ENCODE results near the gene PDE4D.
"Not testable (repeated sequence)": the region's sequence is repeated elsewhere in the genome, so short reads cannot be mapped to it uniquely, and the experiment has no call there.

The PDE4D gene

DNA sequence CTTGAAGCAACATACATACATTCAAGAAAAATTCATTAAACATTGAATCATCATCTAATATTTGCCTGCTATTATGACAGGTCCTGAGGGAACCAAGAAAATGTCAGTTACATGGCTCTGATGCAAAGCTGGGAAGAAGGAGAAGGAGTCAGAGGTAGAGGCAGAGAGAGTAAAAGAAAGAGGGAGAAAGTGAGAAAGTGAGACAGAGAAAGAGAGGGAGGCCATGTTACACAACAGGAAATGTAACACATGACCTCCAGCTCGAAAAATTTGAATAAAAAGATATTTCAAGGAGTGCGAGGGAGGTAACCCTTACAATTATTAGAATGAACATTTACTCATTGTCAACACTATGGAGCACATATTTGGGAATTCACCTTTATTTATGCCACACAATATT, 189.7 kb downstream of the PDE4D start:
- no peak for DNase-seq (ENCODE audit: low read depth in 2 of 2)

- DNase-seq (ENCODE audit: low read depth in 2 of 2), result no peak
These were observed 195.0 kb downstream of the PDE4D start for GRCh38 chr5:59698207-59699178.

DNA sequence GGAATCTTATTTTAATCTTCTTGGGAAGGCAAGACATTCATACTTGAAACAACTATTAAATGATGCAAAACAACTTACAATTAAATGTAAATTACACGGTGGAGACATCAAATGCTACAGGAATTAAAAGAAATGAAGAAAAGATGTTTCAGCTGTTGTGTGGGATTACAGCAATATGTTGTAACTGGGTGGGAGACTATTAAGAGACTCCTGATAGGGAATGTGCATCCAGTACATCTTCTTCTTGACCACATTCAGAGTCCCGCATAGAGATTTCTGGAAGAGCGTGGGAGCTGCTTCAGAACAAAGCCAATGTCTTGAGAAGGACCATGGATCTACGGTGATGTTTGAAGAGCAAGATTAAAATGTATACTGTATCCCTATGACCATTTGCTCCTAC, 199.1 kb downstream of the PDE4D start:
- no peak for DNase-seq (ENCODE audit: low read depth in 2 of 2)

- DNase-seq (ENCODE audit: low read depth in 2 of 2), result no peak
These were observed 199.8 kb downstream of the PDE4D start for GRCh38 chr5:59693492-59694309.

DNA sequence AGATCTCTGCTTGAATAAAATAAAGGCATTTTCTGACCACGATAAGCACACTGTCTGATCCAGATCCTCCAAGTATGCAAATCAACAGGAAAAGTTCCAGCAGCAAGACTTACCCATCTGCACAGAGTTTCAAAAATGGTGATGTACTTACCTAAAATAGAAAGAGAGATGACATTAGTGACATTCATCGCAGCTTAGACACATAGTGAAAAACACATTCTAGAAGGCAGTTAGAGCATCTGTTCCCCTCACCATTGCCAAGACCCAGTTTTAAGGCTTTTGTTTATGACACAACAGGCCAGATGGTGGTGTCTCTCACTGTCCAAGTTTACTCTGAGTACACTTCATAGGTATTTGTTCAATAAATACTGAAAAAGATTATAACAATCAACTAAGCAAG, 207.7 kb downstream of the PDE4D start:
- DNase-seq (ENCODE audit: low read depth in 2 of 2), result no peak

GRCh38 chr5:59685191-59685530, 208.4 kb downstream of the PDE4D start:
- DNase-seq (ENCODE audit: low read depth in 2 of 2), result no peak

GRCh38 chr5:59684388-59685190, 208.9 kb downstream of the PDE4D start:
- DNase-seq (ENCODE audit: low read depth in 2 of 2), result no peak

GRCh38 chr5:59683311-59683710, 210.2 kb downstream of the PDE4D start:
- DNase-seq (ENCODE audit: low read depth in 2 of 2), result no peak

GRCh38 chr5:59682542-59682941, 211.0 kb downstream of the PDE4D start:
- DNase-seq (ENCODE audit: low read depth in 2 of 2), result no peak

DNA sequence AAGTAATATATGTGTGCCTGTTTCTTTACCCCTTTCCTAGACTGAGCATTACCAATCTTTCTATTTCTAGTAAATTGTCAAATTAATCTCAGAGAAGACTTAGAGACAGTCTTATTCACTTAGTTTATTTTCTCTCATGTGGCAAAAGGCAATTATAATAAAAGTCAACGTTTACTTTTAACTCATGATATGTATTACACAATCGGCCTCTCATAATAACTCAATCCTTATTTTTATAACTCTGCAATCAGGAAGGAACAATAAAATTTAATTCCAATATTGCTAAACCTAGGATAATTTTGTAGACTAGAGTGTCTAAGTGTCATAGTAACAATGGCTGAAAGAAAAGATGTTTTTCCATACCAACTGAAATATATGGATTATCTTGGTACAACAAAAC, 214.6 kb downstream of the PDE4D start:
- DNase-seq (ENCODE audit: low read depth in 2 of 2), result no peak

- no peak for DNase-seq (ENCODE audit: low read depth in 2 of 2)
These were observed 218.8 kb downstream of the PDE4D start for GRCh38 chr5:59674763-59675162.

GRCh38 chr5:59673438-59674058, 220.0 kb downstream of the PDE4D start:
- DNase-seq (ENCODE audit: low read depth in 2 of 2), result no peak

DNA sequence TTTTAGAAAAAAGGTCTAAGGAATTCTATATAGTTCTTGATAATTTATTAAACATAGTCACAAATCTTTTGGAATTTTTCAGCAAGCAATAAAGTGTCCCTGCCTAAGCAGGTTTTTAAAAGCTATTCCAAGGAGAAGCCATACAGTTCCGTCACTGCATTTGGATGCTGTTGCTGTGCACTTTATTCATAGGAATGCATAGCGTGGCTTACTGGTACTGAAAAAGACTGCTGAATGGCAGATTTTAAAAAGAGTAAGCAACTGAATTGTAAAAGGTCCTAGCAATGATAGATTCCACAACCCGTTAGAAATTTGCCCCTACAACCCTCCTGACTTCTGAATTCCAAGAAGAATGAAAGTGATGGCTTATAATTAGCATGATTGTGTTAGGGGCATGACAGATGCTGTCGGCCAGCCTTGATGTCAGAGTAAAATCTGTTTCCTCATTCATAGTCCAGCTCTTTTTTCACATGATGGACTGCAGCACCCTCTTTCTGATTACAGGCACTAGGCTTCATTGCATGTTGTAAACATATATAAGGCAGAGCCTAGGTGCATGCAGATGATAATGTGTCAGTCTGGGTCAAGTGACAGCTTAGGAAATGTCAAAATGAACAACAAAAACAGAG, 227.0 kb downstream of the PDE4D start:
- no peak for DNase-seq (ENCODE audit: low read depth in 2 of 2)

- not testable (repeated sequence) for DNase-seq (ENCODE audit: low read depth in 2 of 2)
These were observed 227.7 kb downstream of the PDE4D start for GRCh38 chr5:59665832-59666203.

DNA sequence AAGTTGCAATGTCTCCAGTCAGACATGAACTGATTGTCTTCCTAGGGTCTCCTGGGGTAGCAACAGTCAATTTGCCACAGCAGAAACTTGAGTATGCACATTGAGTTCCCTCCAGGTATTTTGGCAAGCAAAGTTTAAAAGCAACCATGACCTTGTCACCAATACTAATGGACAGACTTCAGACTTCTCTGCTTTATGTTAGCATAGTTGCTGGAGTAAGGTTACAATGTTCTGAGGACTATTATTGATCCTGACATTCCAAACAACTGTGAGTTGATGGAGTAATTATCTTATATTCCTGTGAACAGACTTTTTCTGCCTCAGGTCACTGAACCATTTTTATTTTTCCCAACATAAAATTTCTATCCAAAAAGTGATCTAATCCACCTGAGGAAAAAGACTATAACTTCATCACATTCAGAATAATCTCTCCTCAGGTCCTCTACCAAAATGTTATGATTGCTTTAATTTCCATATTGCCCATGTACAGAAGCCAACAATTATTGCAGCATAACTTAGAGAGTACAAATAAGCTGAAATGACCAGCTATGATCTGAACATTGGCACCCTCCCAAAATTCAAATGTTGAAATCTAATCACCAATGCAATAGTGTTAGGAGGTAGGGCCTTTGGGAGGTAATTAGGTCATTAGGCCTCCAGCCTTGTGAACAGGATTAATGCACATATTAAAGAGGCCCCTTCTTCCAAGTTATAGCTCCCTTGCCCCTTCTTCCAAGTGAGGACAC, 228.3 kb downstream of the PDE4D start:
- DNase-seq (ENCODE audit: low read depth in 2 of 2), result no peak

DNA sequence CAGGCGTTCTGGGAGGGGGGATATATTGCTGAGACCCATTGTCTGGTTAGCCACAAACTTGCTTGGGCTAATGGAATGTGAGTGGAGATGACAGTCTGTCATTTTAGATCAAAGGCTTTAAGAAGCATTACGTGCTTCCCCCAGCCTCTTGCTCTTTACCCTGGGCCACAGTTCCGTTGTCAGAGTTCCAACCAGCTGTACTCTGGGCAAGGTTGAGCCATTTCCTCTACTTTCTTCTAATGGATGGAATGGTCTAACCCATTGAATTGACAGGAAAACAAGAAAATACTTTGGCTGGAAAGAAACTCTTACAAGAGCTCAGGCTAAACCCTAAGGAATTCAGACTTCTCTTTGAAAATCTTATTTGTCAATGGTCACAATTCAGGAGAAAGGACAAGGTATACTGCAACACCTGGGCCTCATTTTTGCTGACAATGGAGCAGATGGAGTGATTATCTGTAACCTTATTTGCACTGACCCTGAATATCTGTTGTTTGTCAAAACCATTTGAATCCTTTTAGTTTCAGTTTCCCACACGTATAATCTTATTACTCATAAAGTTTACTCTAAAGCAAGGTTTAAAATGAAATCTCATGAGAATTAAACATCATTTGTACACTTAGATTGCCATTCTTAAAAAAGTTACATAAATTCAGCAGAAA, 231.4 kb downstream of the PDE4D start:
- DNase-seq (ENCODE audit: low read depth in 2 of 2), result no peak

GRCh38 chr5:59661311-59661710, 232.2 kb downstream of the PDE4D start:
- DNase-seq (ENCODE audit: low read depth in 2 of 2), result no peak

GRCh38 chr5:59660737-59661136, 232.8 kb downstream of the PDE4D start:
- DNase-seq (ENCODE audit: low read depth in 2 of 2), result no peak

GRCh38 chr5:59656351-59657254, 236.9 kb downstream of the PDE4D start:
- no peak for DNase-seq (ENCODE audit: low read depth in 2 of 2)
